ENCODE data around the gene MREG. TPM values are rescaled to one million over a fixed set of nuclear protein-coding genes. Genes with fewer than 3 reads are reported as not detected.

MREG gene
- polyA plus RNA-seq, 3 donors, result 0.14 to 0.47 TPM; not detected in 1

DNA sequence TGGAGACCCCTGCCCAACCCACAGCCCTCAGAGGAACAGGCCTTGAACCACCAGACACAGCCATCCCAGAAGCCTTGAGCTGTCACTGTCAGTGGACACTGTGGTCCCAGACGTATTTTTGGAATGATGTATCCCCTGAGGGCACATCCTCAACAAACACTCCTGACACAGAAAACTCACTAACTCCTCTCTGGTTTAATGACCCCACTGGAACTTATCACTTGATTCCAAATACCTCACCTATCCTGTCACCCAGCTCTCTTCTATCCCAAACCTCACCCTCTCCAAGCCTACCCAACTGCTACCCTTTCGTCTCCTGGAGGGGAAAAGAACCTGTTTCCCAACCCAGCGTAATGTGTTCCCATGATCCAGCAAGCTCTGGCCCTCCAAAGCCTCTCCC, 111.6 kb downstream of the MREG start:
- H3K79me2 ChIP-seq (ENCODE audit: insufficient read depth, low read length), result no peaks in the 10 kb centered on the region

DNA sequence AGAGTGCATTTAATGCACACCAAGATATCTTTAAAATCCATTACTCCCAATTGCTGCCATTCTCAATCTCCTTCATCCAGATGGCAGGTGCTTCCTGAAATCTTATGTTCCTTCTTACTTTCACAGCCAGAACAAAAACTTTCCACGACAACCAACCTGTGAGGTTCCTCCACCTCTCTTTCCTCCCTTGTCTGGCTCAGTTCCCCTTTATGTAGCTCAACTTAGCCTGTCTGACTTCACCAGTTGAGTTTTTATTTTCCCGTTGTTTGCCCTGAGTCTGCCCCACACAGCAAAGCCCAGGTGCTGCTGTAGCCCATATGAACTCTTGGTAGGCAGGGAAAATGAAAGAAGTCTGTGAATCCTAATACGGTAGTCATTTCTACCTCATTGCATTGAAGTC, 112.5 kb downstream of the MREG start:
- Histone ChIP-seq H3K4me2 (replicated peaks; ENCODE audit: extremely low read depth, low read length, poor library complexity, severe bottlenecking) (peak overlapping the region; percentile 62), H3K79me2 (ENCODE audit: insufficient read depth, low read length) (no peaks in the 10 kb centered on the region), H3K9me3 (replicated peaks in 1 of 2; ENCODE audit: control insufficient read depth in 1 of 2, insufficient read depth in 1 of 2, low read length in 2 of 2) (no peaks in the 10 kb centered on the region), H3K27me3 (ENCODE audit: control insufficient read depth in 2 of 2, insufficient read depth in 2 of 2, low read length in 2 of 2) (no peaks in the 10 kb centered on the region), H2AFZ (ENCODE audit: insufficient read depth, low read depth, low read length, poor library complexity, severe bottlenecking) (no peak overlapping the region), H3K9ac (ENCODE audit: insufficient read depth, low read length, poor library complexity, severe bottlenecking) (no peak overlapping the region), H3K36me3 (replicated peaks in 1 of 2; ENCODE audit: control insufficient read depth in 1 of 2, insufficient read depth in 2 of 2, low read length in 2 of 2) (no peaks in the 10 kb centered on the region), H3K4me1 (ENCODE audit: control insufficient read depth in 1 of 2, insufficient read depth in 2 of 2, low read length in 2 of 2) (peaks cover 54 to 65% of the 10 kb centered on the region in 2 donors), H3K27ac (ENCODE audit: low read depth in 1 of 2, low read length in 2 of 2) (peak overlapping the region in 1 of 2 donors; percentile 87), H3K4me3 (replicated peaks in 1 of 3; ENCODE audit: low read depth in 2 of 3, low read length in 3 of 3) (peak overlapping the region in 1 of 3 experiments; percentile 13), H4K20me1 (ENCODE audit: insufficient read depth, low read length) (no peaks in the 10 kb centered on the region)
- H3K27ac Mint-ChIP-seq, result peak overlapping the region; percentile 94 to 98 (median 96)
- intact Hi-C loops (cut with micrococcal nuclease), result loop anchor here (5.0 to 10.0 kb wide), 5 partner anchors 54 to 179 kb away; no protein-coding TSS in a partner anchor
- peaks cover 60% of the 10 kb centered on the region for H3K4me1 Mint-ChIP-seq
- peak overlapping the region; percentile 31 to 78 for H3K4me3 Mint-ChIP-seq
- H3K9me3 Mint-ChIP-seq, result peaks cover 0 to 7% (median 2%) of the 10 kb centered on the region in 7 donors
- H3K36me3 Mint-ChIP-seq, result peaks cover 3 to 6% of the 10 kb centered on the region in 2 donors
- peaks cover 4 to 14% (median 6%) of the 10 kb centered on the region in 3 donors for H3K27me3 Mint-ChIP-seq (ENCODE audit: low read depth in 3 of 3)
- peak; percentile 54 to 84 (median 77) for DNase-seq
- 0% methylated on average over 1 of the region's 3 CpGs for WGBS (ENCODE audit: insufficient coverage)
- TF ChIP-seq, protein P1, sequence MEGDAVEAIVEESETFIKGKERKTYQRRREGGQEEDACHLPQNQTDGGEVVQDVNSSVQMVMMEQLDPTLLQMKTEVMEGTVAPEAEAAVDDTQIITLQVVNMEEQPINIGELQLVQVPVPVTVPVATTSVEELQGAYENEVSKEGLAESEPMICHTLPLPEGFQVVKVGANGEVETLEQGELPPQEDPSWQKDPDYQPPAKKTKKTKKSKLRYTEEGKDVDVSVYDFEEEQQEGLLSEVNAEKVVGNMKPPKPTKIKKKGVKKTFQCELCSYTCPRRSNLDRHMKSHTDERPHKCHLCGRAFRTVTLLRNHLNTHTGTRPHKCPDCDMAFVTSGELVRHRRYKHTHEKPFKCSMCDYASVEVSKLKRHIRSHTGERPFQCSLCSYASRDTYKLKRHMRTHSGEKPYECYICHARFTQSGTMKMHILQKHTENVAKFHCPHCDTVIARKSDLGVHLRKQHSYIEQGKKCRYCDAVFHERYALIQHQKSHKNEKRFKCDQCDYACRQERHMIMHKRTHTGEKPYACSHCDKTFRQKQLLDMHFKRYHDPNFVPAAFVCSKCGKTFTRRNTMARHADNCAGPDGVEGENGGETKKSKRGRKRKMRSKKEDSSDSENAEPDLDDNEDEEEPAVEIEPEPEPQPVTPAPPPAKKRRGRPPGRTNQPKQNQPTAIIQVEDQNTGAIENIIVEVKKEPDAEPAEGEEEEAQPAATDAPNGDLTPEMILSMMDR (IDR thresholded peaks at IDR 0.05), result no peak

More for the DNA sequence above, 111.6 kb downstream of the MREG start:
- intact Hi-C loops (cut with micrococcal nuclease), result loop anchor here (5.0 to 10.0 kb wide), 5 partner anchors 54 to 179 kb away; no protein-coding TSS in a partner anchor
- Mint-ChIP-seq H3K9me3 (peaks cover 0 to 5% (median 0%) of the 10 kb centered on the region in 7 donors), H3K4me3 (no peak overlapping the region), H3K27ac (peak overlapping the region in 5 of 7 donors; percentile 10 to 98 (median 81)), H3K27me3 (ENCODE audit: low read depth in 3 of 3) (peaks cover 6 to 14% (median 6%) of the 10 kb centered on the region in 3 donors), H3K36me3 (peaks cover 0 to 6% of the 10 kb centered on the region in 2 donors), H3K4me1 (peaks cover 60% of the 10 kb centered on the region)
- TF ChIP-seq, protein P1 (IDR thresholded peaks at IDR 0.05), result no peak
- no peaks in the 10 kb centered on the region for H4K20me1 ChIP-seq (ENCODE audit: insufficient read depth, low read length)
- peaks cover 54 to 65% of the 10 kb centered on the region in 2 donors for H3K4me1 ChIP-seq (ENCODE audit: control insufficient read depth in 1 of 2, insufficient read depth in 2 of 2, low read length in 2 of 2)
- no peak overlapping the region for H3K4me2 ChIP-seq (replicated peaks; ENCODE audit: extremely low read depth, low read length, poor library complexity, severe bottlenecking)
- H3K9ac ChIP-seq (ENCODE audit: insufficient read depth, low read length, poor library complexity, severe bottlenecking), result no peak overlapping the region
- H3K9me3 ChIP-seq (replicated peaks in 1 of 2; ENCODE audit: control insufficient read depth in 1 of 2, insufficient read depth in 1 of 2, low read length in 2 of 2), result no peaks in the 10 kb centered on the region
- no peaks in the 10 kb centered on the region for H3K27me3 ChIP-seq (ENCODE audit: control insufficient read depth in 2 of 2, insufficient read depth in 2 of 2, low read length in 2 of 2)
- no peak for DNase-seq
- WGBS (ENCODE audit: insufficient coverage), result 81% methylated on average over 3 of the region's 3 CpGs
- no peak overlapping the region for H3K27ac ChIP-seq (ENCODE audit: low read depth in 1 of 2, low read length in 2 of 2)
- no peak overlapping the region for H2AFZ ChIP-seq (ENCODE audit: insufficient read depth, low read depth, low read length, poor library complexity, severe bottlenecking)
- no peak overlapping the region for H3K4me3 ChIP-seq (replicated peaks in 1 of 3; ENCODE audit: low read depth in 2 of 3, low read length in 3 of 3)
- no peaks in the 10 kb centered on the region for H3K36me3 ChIP-seq (replicated peaks in 1 of 2; ENCODE audit: control insufficient read depth in 1 of 2, insufficient read depth in 2 of 2, low read length in 2 of 2)
